Left colon (tissue), 2 donors: Measurements from ENCODE around the gene SNRPA1. TPM values are rescaled to one million over a fixed set of nuclear protein-coding genes. Genes with fewer than 3 reads are reported as not detected.

Experiments
- ATAC-seq: fragments of 200-7000 bp; cut with Tn5 transposase; one replicate; pipeline ENCODE4 v1.9.1; 2020; ENCODE audit warnings: mild to moderate bottlenecking, moderate library complexity
- DNase-seq, 2 donors: peaks; one replicate each; pipeline ENCODE4 v3.0.0-alpha.2; 2020
- intact Hi-C, 2 donors: fragments of 100-400 bp; cut with DNase I in 1 of 2; cut with micrococcal nuclease in 1 of 2; formaldehyde crosslinking; loops; one replicate each; pipeline versions ENCODE4 v1.11.2 to v1.14.0; 2022; cut with DNase I, micrococcal nuclease
- total RNA-seq, 2 donors: library from RNA; stranded (reverse); fragmentation: NEBNext Ultra II Directional; extraction: Animal tissue kit (Norgen Biotek cat#: 25700); gene quantifications; one replicate each; pipeline ENCODE4 v1.2.1, GENCODE V29; 2021
- donor health status: DM: no; HTN: no; CAD: no.
- donor health status: DM: yes; HTN: yes; CAD: no.

The SNRPA1 gene
- total RNA-seq, 2 donors from 2014 or later: 44.7 to 48.2 TPM

DNA sequence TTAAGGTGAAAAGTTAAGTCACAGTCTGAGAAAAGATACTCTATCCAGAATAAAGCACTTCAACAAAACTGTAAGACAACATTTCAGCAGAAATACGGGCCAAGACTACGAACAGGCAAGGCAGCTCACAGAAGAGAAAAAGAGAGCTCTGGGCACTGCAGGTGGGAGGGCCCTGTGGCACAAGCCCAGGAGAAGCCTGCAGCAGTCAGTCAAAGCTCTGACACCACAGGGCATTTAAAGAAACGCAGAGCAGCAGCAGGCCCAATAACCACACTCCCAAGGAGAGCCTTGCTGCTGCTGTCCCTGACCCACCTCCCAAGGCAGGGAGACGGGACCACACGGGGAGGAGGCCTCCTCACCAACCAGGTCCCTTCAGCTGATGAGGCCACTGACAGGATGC, 62.4 kb downstream of the SNRPA1 start:
- DNase-seq (no peak), ATAC-seq (no peak)
- intact Hi-C loops: no loop called here

Other genes starting within 250 kb of the SNRPA1 start
- 10 to 100 TPM; 10.6 to 11.7 TPM for gene CHSY1, start 43.2 kb downstream of the SNRPA1 start, total RNA-seq
- 100 to 1,000 TPM; 134 to 142 TPM for gene SELENOS, start 17.8 kb downstream of the SNRPA1 start, total RNA-seq
- 10 to 100 TPM; 36.4 to 66.2 TPM for gene PCSK6, start 194.5 kb upstream of the SNRPA1 start, total RNA-seq